H9 (cell line): ENCODE measurements around the gene FBXO48. TPM values are rescaled to one million over a fixed set of nuclear protein-coding genes. Genes with fewer than 3 reads are reported as not detected.

Experiments
- DNase-seq: peaks from one replicate; pipeline ENCODE4 v3.0.0-alpha.2; 2017
- H2AFZ ChIP-seq: one replicate; pipeline ENCODE4 v1.6.1; 2013; ENCODE audit warnings: mild to moderate bottlenecking, low read length, control low read depth, moderate library complexity
- H2AK5ac ChIP-seq: 2 replicates; pipeline ENCODE4 v1.6.1; 2013; ENCODE audit warnings: low read length, control low read depth, mixed read lengths; ENCODE audit not compliant: insufficient read length
- H2BK120ac ChIP-seq: one replicate; pipeline ENCODE4 v1.6.1; 2013; ENCODE audit warnings: low read depth, mild to moderate bottlenecking, low read length, control low read depth, inconsistent platforms; ENCODE audit not compliant: poor library complexity, severe bottlenecking
- H2BK12ac ChIP-seq: 2 replicates; pipeline ENCODE4 v1.6.1; 2013; ENCODE audit warnings: low read length, control low read depth, mixed read lengths, low read depth; ENCODE audit not compliant: insufficient read length
- H2BK15ac ChIP-seq: 2 replicates; pipeline ENCODE4 v1.6.1; 2013; ENCODE audit warnings: low read depth, low read length, control low read depth
- H2BK20ac ChIP-seq: one replicate; pipeline ENCODE4 v1.6.1; 2013; ENCODE audit warnings: low read depth, mild to moderate bottlenecking, low read length, control low read depth, inconsistent platforms; ENCODE audit not compliant: poor library complexity, severe bottlenecking
- H2BK5ac ChIP-seq: 2 replicates; pipeline ENCODE4 v1.6.1; 2013; ENCODE audit warnings: low read length, control low read depth, mixed read lengths; ENCODE audit not compliant: insufficient read length
- H3K14ac ChIP-seq: 2 replicates; pipeline ENCODE4 v1.6.1; 2013; ENCODE audit warnings: low read length, control low read depth; ENCODE audit not compliant: insufficient read depth
- H3K18ac ChIP-seq: 2 replicates; pipeline ENCODE4 v1.6.1; 2013; ENCODE audit warnings: low read depth, mild to moderate bottlenecking, mixed read lengths, low read length, control low read depth; ENCODE audit not compliant: insufficient read length
- H3K23ac ChIP-seq: 2 replicates; pipeline ENCODE4 v1.6.1; 2013; ENCODE audit warnings: low read length, control low read depth, mixed read lengths, low read depth; ENCODE audit not compliant: insufficient read length
- H3K23me2 ChIP-seq: 2 replicates; pipeline ENCODE4 v1.6.1; 2013; ENCODE audit warnings: low read depth, mild to moderate bottlenecking, mixed read lengths, low read length, control low read depth; ENCODE audit not compliant: insufficient read length, poor library complexity, severe bottlenecking
- H3K27ac ChIP-seq: 2 replicates; pipeline ENCODE4 v1.5.1; 2013; ENCODE audit warnings: low read length, control low read depth, mixed read lengths, low read depth; ENCODE audit not compliant: insufficient read length
- H3K27me3 ChIP-seq: 2 replicates; pipeline ENCODE4 v1.6.1; 2013; ENCODE audit warnings: low read length, control low read depth, inconsistent platforms; ENCODE audit not compliant: insufficient read depth
- H3K4ac ChIP-seq: 2 replicates; pipeline ENCODE4 v1.6.1; 2013; ENCODE audit warnings: low read depth, mild to moderate bottlenecking, control low read depth, inconsistent platforms, low read length, moderate library complexity
- H3K4me1 ChIP-seq: 2 replicates; pipeline ENCODE4 v1.6.1; 2013; ENCODE audit warnings: low read length, control low read depth, inconsistent platforms; ENCODE audit not compliant: insufficient read depth
- H3K4me2 ChIP-seq: 2 replicates; pipeline ENCODE4 v1.6.1; 2013; ENCODE audit warnings: low read length, control low read depth, mixed read lengths; ENCODE audit not compliant: insufficient read length, insufficient read depth
- H3K56ac ChIP-seq: 2 replicates; pipeline ENCODE4 v1.6.1; 2013; ENCODE audit warnings: low read depth, mild to moderate bottlenecking, mixed read lengths, low read length, control low read depth; ENCODE audit not compliant: insufficient read length
- H3K79me1 ChIP-seq: 2 replicates; pipeline ENCODE4 v1.6.1; 2013; ENCODE audit warnings: low read depth, mild to moderate bottlenecking, moderate library complexity, low read length, control low read depth, inconsistent platforms; ENCODE audit not compliant: insufficient read depth, poor library complexity, severe bottlenecking
- H3K79me2 ChIP-seq: 2 replicates; pipeline ENCODE4 v1.6.1; 2013; ENCODE audit warnings: low read length, control low read depth, inconsistent platforms; ENCODE audit not compliant: insufficient read depth
- H3K9ac ChIP-seq: 2 replicates; pipeline ENCODE4 v1.6.1; 2013; ENCODE audit warnings: low read length, control low read depth, mixed read lengths; ENCODE audit not compliant: insufficient read length; ENCODE audit errors: extremely low read depth
- H3K9me3 ChIP-seq: one replicate; pipeline ENCODE4 v1.6.1; 2013; ENCODE audit warnings: low read depth, low read length, inconsistent platforms; ENCODE audit not compliant: control insufficient read depth
- H3T11ph ChIP-seq: one replicate; pipeline ENCODE4 v1.6.1; 2013; ENCODE audit warnings: mild to moderate bottlenecking, low read length, control low read depth, inconsistent platforms
- H4K20me1 ChIP-seq: one replicate; pipeline ENCODE4 v1.6.1; 2013; ENCODE audit not compliant: control insufficient read depth, insufficient read length, insufficient read depth
- H4K5ac ChIP-seq: 2 replicates; pipeline ENCODE4 v1.6.1; 2013; ENCODE audit warnings: low read depth, mild to moderate bottlenecking, mixed read lengths, low read length, control low read depth; ENCODE audit not compliant: insufficient read length
- H4K8ac ChIP-seq: replicated peaks from 2 replicates; pipeline ENCODE4 v1.6.1; 2013; ENCODE audit warnings: low read length, control low read depth, mixed read lengths, low read depth; ENCODE audit not compliant: insufficient read length
- H4K91ac ChIP-seq: 2 replicates; pipeline ENCODE4 v1.6.1; 2013; ENCODE audit warnings: low read depth, mild to moderate bottlenecking, moderate library complexity, mixed read lengths, low read length, control low read depth; ENCODE audit not compliant: insufficient read length
- H3K27ac Mint-ChIP-seq, 3 experiments: 2 replicates in 2 of 3; 3 replicates in 1 of 3; pipeline ENCODE4 v1.8.0; 2020 to 2021; ENCODE audit warnings: mixed read lengths in 3 of 3, mild to moderate bottlenecking in 1 of 3, moderate library complexity in 1 of 3
- H3K27me3 Mint-ChIP-seq: 2 replicates; pipeline ENCODE4 v1.8.0; 2021; ENCODE audit warnings: low read depth, mild to moderate bottlenecking, moderate library complexity, mixed read lengths
- H3K36me3 Mint-ChIP-seq, 3 experiments: 2 replicates in 2 of 3; 3 replicates in 1 of 3; pipeline ENCODE4 v1.8.0; 2020 to 2021; ENCODE audit warnings: low read depth in 3 of 3, mixed read lengths in 3 of 3; ENCODE audit not compliant: insufficient read depth in 1 of 3
- H3K4me1 Mint-ChIP-seq, 2 experiments: 2 replicates each; pipeline ENCODE4 v1.8.0; 2020; ENCODE audit warnings: mixed read lengths in 2 of 2
- H3K4me3 Mint-ChIP-seq, 2 experiments: 2 replicates in 1 of 2; 3 replicates in 1 of 2; pipeline ENCODE4 v1.8.0; 2020 to 2021; ENCODE audit warnings: mild to moderate bottlenecking in 2 of 2, mixed read lengths in 2 of 2, moderate library complexity in 1 of 2
- H3K9me3 Mint-ChIP-seq, 2 experiments: 2 replicates in 1 of 2; 3 replicates in 1 of 2; pipeline ENCODE4 v1.8.0; 2020; ENCODE audit warnings: mild to moderate bottlenecking in 2 of 2, mixed read lengths in 2 of 2, moderate library complexity in 1 of 2
- CTCF ChIP-seq: fragments of 200-600 bp; sonication (generic); conservative IDR thresholded peaks from 3 replicates; pipeline ENCODE4 v1.8.0; 2021; ENCODE audit warnings: antibody characterized with exemption, mild to moderate bottlenecking
- WGBS: extraction: QIAGEN DNeasy Blood & Tissue Kit; methylation state at CpG from one replicate; pipeline ENCODE4 v1.1.7; 2013; ENCODE audit warnings: missing lambda C conversion rate, low lambda C conversion rate, mixed read lengths; ENCODE audit not compliant: insufficient read length; ENCODE audit errors: extremely low coverage; 5-methylcytosine and 5-hydroxymethylcytosine counted together
- total RNA-seq: library from RNA; stranded (reverse); gene quantifications from 2 replicates; pipeline ENCODE4 v1.2.1, GENCODE V29; 2021

FBXO48 gene
- total RNA-seq, 1 experiment from 2014 or later: 1.4 TPM

GRCh38 chr2:68466778-68467076, 367 bp downstream of the FBXO48 start:
- Mint-ChIP-seq H3K4me1 (peaks cover 9 to 21% of the 10 kb centered on the region in 2 experiments), H3K36me3 (no peaks in the 10 kb centered on the region), H3K27me3 (no peaks in the 10 kb centered on the region), H3K4me3 (peak overlapping the region; percentile 95 to 97), H3K27ac (peak overlapping the region; percentile 82 to 91 (median 85); a peak in 6 of 7 replicates), H3K9me3 (no peaks in the 10 kb centered on the region)
- Histone ChIP-seq H2BK15ac (no peak overlapping the region), H2BK12ac (no peak overlapping the region), H2BK20ac (no peak overlapping the region), H2BK5ac (no peak overlapping the region), H3T11ph (no peak overlapping the region), H4K5ac (no peak overlapping the region), H2AK5ac (no peak overlapping the region), H4K91ac (no peak overlapping the region), H4K8ac (no peak overlapping the region), H3K79me2 (no peaks in the 10 kb centered on the region), H3K4ac (no peak overlapping the region), H3K27ac (no peak overlapping the region), H3K9ac (peak overlapping the region; percentile 34), H3K9me3 (no peaks in the 10 kb centered on the region), H3K14ac (no peak overlapping the region), H3K4me2 (peak overlapping the region; percentile 52), H3K56ac (no peak overlapping the region), H4K20me1 (no peaks in the 10 kb centered on the region), H2BK120ac (no peak overlapping the region), H3K27me3 (no peaks in the 10 kb centered on the region), H3K18ac (no peak overlapping the region), H3K23me2 (peaks cover 3% of the 10 kb centered on the region), H3K79me1 (no peaks in the 10 kb centered on the region), H2AFZ (no peak overlapping the region), H3K4me1 (no peaks in the 10 kb centered on the region), H3K23ac (no peak overlapping the region)
- DNase-seq: no peak
- TF ChIP-seq CTCF: no peak
- no CpG with 5 or more reads among the region's 18 CpGs for WGBS
